ENCODE results near the gene TH. TPM values are rescaled to one million over a fixed set of nuclear protein-coding genes. Genes with fewer than 3 reads are reported as not detected.
A peak's percentile ranks its signal among the peaks of the same experiment; 100 is the strongest.

TH gene
- total and polyA plus RNA-seq, 2 of the 4 experiments (the other 2 are of a cell fraction) = 0.10 TPM; not detected in 1

- Histone ChIP-seq H2BK20ac (ENCODE audit: low read depth, low read length) (no peak overlapping the region), H3K4ac (ENCODE audit: low read depth, low read length) (no peak overlapping the region), H3K9me1 (ENCODE audit: insufficient read depth, low read length) (no peaks in the 10 kb centered on the region), H3K18ac (ENCODE audit: low read depth, low read length) (no peak overlapping the region), H3K9me3 (ENCODE audit: control insufficient read depth, insufficient read depth, low read length) (no peaks in the 10 kb centered on the region), H3K9ac (ENCODE audit: low read depth, low read length) (no peak overlapping the region), H2BK15ac (ENCODE audit: low read depth, low read length) (no peak overlapping the region), H2BK5ac (ENCODE audit: low read depth, low read length, poor library complexity, severe bottlenecking) (no peak overlapping the region), H3K27me3 (ENCODE audit: control insufficient read depth, insufficient read depth, low read length) (peaks cover 14% of the 10 kb centered on the region; the same call in 1 of the 2 replicates), H4K20me1 (ENCODE audit: insufficient read depth, low read length) (no peaks in the 10 kb centered on the region; the same call in 1 of the 2 replicates), H3K79me1 (ENCODE audit: low read depth in 1 of 2, low read length in 2 of 2) (no peaks in the 10 kb centered on the region), H3K23ac (ENCODE audit: low read depth, low read length) (no peak overlapping the region), H3K56ac (ENCODE audit: extremely low read depth, insufficient read depth, low read length) (no peak overlapping the region), H3K4me3 (ENCODE audit: insufficient read depth, low read depth, low read length) (no peak overlapping the region), H2AFZ (replicated peaks; ENCODE audit: low read length, poor library complexity) (peak overlapping the region; percentile 49), H4K91ac (ENCODE audit: insufficient read depth, low read depth, low read length) (no peak overlapping the region), H2BK120ac (ENCODE audit: low read depth, low read length) (no peak overlapping the region), H3K27ac (ENCODE audit: insufficient read depth, low read length) (no peak overlapping the region), H3K36me3 (ENCODE audit: control insufficient read depth, insufficient read depth, low read length) (no peaks in the 10 kb centered on the region), H3K4me2 (ENCODE audit: low read depth, low read length) (no peak overlapping the region), H3K4me1 (ENCODE audit: control insufficient read depth, insufficient read depth, low read length) (no peaks in the 10 kb centered on the region), H4K5ac (ENCODE audit: low read depth, low read length) (no peak overlapping the region), H2AK5ac (ENCODE audit: low read depth, low read length) (no peak overlapping the region), H4K8ac (ENCODE audit: low read depth in 2 of 2, low read length in 2 of 2) (no peak overlapping the region), H2AK9ac (replicated peaks; ENCODE audit: low read depth, low read length, poor library complexity) (peak overlapping the region; percentile 72), H3K14ac (replicated peaks; ENCODE audit: low read depth, low read length) (no peak overlapping the region)
- POLR2A ChIA-PET (ENCODE audit: unreplicated experiment) = no interaction called here
- 10% methylated on average over 35 of the region's 70 CpGs; no CpG with 5 or more reads in 1 of the 2 experiments for WGBS, 2 experiments (ENCODE audit: extremely low coverage in 2 of 2, insufficient read length in 1 of 2)
- CTCF ChIA-PET = no interaction called here
- intact Hi-C loops (cut with micrococcal nuclease) (loop anchor here (1.0 kb wide), 1 partner anchor 254 kb away; no protein-coding TSS in a partner anchor), in situ Hi-C loops (cut with MboI; ENCODE audit: low sequenced_read_pairs) (no loop called here), dilution Hi-C loops (cut with HindIII; ENCODE audit: low sequenced_read_pairs, unreplicated experiment) (no loop called here)
- ATAC-seq (ENCODE audit: low read depth) (peak; percentile 55), DNase-seq (no peak)
- TF ChIP-seq, protein P1, sequence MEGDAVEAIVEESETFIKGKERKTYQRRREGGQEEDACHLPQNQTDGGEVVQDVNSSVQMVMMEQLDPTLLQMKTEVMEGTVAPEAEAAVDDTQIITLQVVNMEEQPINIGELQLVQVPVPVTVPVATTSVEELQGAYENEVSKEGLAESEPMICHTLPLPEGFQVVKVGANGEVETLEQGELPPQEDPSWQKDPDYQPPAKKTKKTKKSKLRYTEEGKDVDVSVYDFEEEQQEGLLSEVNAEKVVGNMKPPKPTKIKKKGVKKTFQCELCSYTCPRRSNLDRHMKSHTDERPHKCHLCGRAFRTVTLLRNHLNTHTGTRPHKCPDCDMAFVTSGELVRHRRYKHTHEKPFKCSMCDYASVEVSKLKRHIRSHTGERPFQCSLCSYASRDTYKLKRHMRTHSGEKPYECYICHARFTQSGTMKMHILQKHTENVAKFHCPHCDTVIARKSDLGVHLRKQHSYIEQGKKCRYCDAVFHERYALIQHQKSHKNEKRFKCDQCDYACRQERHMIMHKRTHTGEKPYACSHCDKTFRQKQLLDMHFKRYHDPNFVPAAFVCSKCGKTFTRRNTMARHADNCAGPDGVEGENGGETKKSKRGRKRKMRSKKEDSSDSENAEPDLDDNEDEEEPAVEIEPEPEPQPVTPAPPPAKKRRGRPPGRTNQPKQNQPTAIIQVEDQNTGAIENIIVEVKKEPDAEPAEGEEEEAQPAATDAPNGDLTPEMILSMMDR (conservative IDR thresholded peaks at IDR 0.05; ENCODE audit: low read depth, low read length) = peak; percentile 47
- TF ChIP-seq SMC3 (IDR thresholded peaks at IDR 0.05; ENCODE audit: low read depth, low read length) (peak; percentile 31; the same call in 1 of the 2 replicates), CHD1 (IDR thresholded peaks at IDR 0.05; ENCODE audit: low read depth, low read length) (no peak), RAD21 (IDR thresholded peaks at IDR 0.05; ENCODE audit: low read length) (peak; percentile 48)
- BruUV-seq (replicated peaks) = no TSS peak
Measured at GRCh38 chr11:2166091-2166851, 5.3 kb downstream of the TH start.
